Measurements from ENCODE around the gene PHRF1.

DNA sequence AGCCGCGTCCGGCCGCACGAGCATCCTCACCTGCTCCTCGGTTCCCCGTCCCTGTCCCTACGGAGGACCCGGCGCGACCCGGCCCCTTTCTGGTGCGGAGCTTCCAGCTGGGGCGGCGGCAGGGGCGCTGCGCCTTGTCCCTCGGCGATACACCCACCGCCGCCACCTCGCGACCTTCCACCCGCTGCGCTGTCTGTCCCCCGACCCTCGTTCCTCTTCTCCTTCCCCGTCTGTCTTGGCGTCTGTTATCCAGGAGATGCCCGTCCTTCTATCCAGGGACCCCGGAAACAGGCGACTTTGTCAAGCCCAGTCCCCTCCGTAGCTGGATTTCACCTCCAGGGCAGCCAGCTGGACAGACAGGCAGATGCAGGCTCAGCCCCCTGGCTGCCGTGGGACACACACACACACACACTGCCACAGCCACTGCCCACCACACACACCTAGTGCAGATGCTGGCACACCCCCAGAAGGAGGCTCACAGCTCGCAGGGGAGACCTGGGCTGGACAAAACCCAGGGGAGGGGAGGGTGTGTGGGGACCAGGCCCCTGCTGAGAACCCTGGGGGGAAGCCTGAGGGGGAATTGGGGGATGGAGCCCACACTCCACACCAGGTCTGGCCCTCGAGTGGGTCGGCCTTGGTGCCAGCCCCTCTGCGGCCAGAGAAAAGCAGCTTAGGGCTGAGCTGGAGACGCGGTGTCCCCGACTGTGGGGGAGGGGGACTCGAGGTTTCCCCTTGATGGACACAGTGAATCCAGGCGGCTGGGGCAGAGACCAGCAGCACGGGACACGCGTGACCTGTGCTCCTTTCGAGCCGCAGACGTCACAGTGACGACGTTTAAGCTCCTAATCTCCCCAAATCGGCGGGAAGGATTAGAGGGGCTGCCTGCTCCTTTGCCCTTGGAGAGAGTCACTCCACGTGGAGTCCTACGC, 61.6 kb downstream of the PHRF1 start:
- TF ChIP-seq, protein P1, sequence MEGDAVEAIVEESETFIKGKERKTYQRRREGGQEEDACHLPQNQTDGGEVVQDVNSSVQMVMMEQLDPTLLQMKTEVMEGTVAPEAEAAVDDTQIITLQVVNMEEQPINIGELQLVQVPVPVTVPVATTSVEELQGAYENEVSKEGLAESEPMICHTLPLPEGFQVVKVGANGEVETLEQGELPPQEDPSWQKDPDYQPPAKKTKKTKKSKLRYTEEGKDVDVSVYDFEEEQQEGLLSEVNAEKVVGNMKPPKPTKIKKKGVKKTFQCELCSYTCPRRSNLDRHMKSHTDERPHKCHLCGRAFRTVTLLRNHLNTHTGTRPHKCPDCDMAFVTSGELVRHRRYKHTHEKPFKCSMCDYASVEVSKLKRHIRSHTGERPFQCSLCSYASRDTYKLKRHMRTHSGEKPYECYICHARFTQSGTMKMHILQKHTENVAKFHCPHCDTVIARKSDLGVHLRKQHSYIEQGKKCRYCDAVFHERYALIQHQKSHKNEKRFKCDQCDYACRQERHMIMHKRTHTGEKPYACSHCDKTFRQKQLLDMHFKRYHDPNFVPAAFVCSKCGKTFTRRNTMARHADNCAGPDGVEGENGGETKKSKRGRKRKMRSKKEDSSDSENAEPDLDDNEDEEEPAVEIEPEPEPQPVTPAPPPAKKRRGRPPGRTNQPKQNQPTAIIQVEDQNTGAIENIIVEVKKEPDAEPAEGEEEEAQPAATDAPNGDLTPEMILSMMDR (IDR thresholded peaks at IDR 0.05): no peak
- no peak for TF ChIP-seq POLR2A (IDR thresholded peaks at IDR 0.05)
